H1 (cell line): ENCODE results near the gene ZBTB44. TPM values are rescaled to one million over a fixed set of nuclear protein-coding genes. Genes with fewer than 3 reads are reported as not detected.

ENCODE experiments used
- CTCF ChIA-PET: fragments of 300-600 bp; sonication (Branson Sonifier 250); formaldehyde crosslinking; loops from one replicate; lab custom pipeline; 2021; ENCODE audit not compliant: partially characterized antibody; lab: Charles Lee
- POLR2A ChIA-PET: fragments of 300-600 bp; sonication (Branson Sonifier 250); formaldehyde crosslinking; loops from one replicate; lab custom pipeline; 2021; ENCODE audit warnings: inconsistent platforms; ENCODE audit not compliant: partially characterized antibody; lab: Charles Lee
- DNase-seq, 2 experiments: peaks; one replicate each; pipeline versions ENCODE4 v3.0.0 to v3.0.0-alpha.2; 2010 to 2022; ENCODE audit warnings: low spot score in 2 of 2, low read depth in 1 of 2, mixed read lengths in 1 of 2
- FAIRE-seq: peaks from 2 replicates; lab custom pipeline; 2011; peaks lifted over from hg19 to GRCh38; lab: Jason Lieb, UNC
- H2AFZ ChIP-seq: 2 replicates; pipeline ENCODE4 v1.8.1; 2012; ENCODE audit warnings: low read length, inconsistent platforms
- H2AK5ac ChIP-seq: 2 replicates; pipeline ENCODE4 v1.6.1; 2013; ENCODE audit warnings: low read depth, low read length
- H2BK120ac ChIP-seq: replicated peaks from 2 replicates; pipeline ENCODE3; 2013; ENCODE audit warnings: low read depth, low read length, inconsistent platforms
- H2BK12ac ChIP-seq: 2 replicates; pipeline ENCODE4 v1.6.1; 2013; ENCODE audit warnings: low read depth, low read length
- H2BK15ac ChIP-seq: 2 replicates; pipeline ENCODE4 v1.6.1; 2013; ENCODE audit warnings: low read length
- H2BK20ac ChIP-seq: 2 replicates; pipeline ENCODE4 v1.6.1; 2013; ENCODE audit warnings: low read length
- H2BK5ac ChIP-seq: 2 replicates; pipeline ENCODE4 v1.6.1; 2013; ENCODE audit warnings: low read depth, low read length
- H3K14ac ChIP-seq: 2 replicates; pipeline ENCODE4 v1.6.1; 2013; ENCODE audit warnings: inconsistent platforms; ENCODE audit not compliant: insufficient read length
- H3K18ac ChIP-seq: 2 replicates; pipeline ENCODE4 v1.6.1; 2013; ENCODE audit warnings: low read length; ENCODE audit errors: extremely low read depth
- H3K23ac ChIP-seq: 2 replicates; pipeline ENCODE4 v1.6.1; 2013; ENCODE audit warnings: inconsistent platforms; ENCODE audit not compliant: insufficient read length
- H3K23me2 ChIP-seq: 2 replicates; pipeline ENCODE4 v1.6.1; 2013; ENCODE audit warnings: low read depth, low read length
- H3K27ac ChIP-seq: 2 replicates; pipeline ENCODE4 v1.6.1; 2011; ENCODE audit warnings: low read depth, low read length, inconsistent platforms
- H3K27me3 ChIP-seq, 4 experiments: replicated peaks in 1 of 4; 1 replicate in 1 of 4; 2 replicates in 3 of 4; pipeline versions ENCODE4 v1.6.1 to v1.8.1; 2011 to 2013; ENCODE audit warnings: low read length in 3 of 4, mild to moderate bottlenecking in 3 of 4, inconsistent platforms in 2 of 4, mixed read lengths in 2 of 4, moderate library complexity in 1 of 4; ENCODE audit not compliant: control insufficient read depth in 3 of 4, insufficient read depth in 3 of 4; ENCODE audit errors: extremely low read depth in 1 of 4
- H3K36me3 ChIP-seq, 4 experiments: 2 replicates each; pipeline versions ENCODE4 v1.6.1 to v1.8.1; 2011 to 2013; ENCODE audit warnings: mild to moderate bottlenecking in 4 of 4, low read length in 3 of 4, moderate library complexity in 2 of 4, control low read depth in 1 of 4, inconsistent platforms in 1 of 4; ENCODE audit not compliant: insufficient read depth in 4 of 4, control insufficient read depth in 2 of 4
- H3K4ac ChIP-seq: replicated peaks from 2 replicates; pipeline ENCODE3; 2013; ENCODE audit warnings: low read length, low read depth, mixed read lengths, inconsistent platforms; ENCODE audit not compliant: insufficient read length
- H3K4me1 ChIP-seq, 4 experiments: replicated peaks in 1 of 4; 1 replicate in 1 of 4; 2 replicates in 3 of 4; pipeline versions ENCODE4 v1.6.1 to v1.8.1; 2011 to 2013; ENCODE audit warnings: low read length in 3 of 4, inconsistent platforms in 2 of 4, mixed read lengths in 1 of 4; ENCODE audit not compliant: insufficient read depth in 4 of 4, control insufficient read depth in 3 of 4
- H3K4me2 ChIP-seq, 2 experiments: 2 replicates each; pipeline versions ENCODE4 v1.6.1 to v1.8.1; 2011 to 2013; ENCODE audit warnings: low read depth in 2 of 2, low read length in 2 of 2, control low read depth in 1 of 2, inconsistent platforms in 1 of 2, mild to moderate bottlenecking in 1 of 2; ENCODE audit not compliant: insufficient read depth in 1 of 2
- H3K4me3 ChIP-seq, 4 experiments: fragments of 200-600, 300-600 bp in 1 of 4; sonication (generic), shearing (Covaris generic), sonication (Bioruptor Twin) in 1 of 4; 2 replicates each; pipeline versions ENCODE4 v1.5.1 to v1.8.1; 2011 to 2016; ENCODE audit warnings: low read length in 4 of 4, low read depth in 3 of 4, control low read depth in 2 of 4, inconsistent platforms in 2 of 4, mild to moderate bottlenecking in 2 of 4, mixed read lengths in 1 of 4, moderate library complexity in 1 of 4; ENCODE audit not compliant: insufficient read depth in 2 of 4; ENCODE audit errors: extremely low read depth in 1 of 4
- H3K56ac ChIP-seq: replicated peaks from 2 replicates; pipeline ENCODE3; 2013; ENCODE audit warnings: low read depth, mild to moderate bottlenecking, mixed read lengths, low read length, inconsistent platforms; ENCODE audit not compliant: insufficient read length
- H3K79me1 ChIP-seq: 2 replicates; pipeline ENCODE4 v1.6.1; 2013; ENCODE audit warnings: low read depth, low read length, control low read depth
- H3K79me2 ChIP-seq, 2 experiments: 2 replicates each; pipeline versions ENCODE4 v1.6.1 to v1.8.1; 2012 to 2013; ENCODE audit warnings: low read length in 2 of 2, mild to moderate bottlenecking in 2 of 2, inconsistent platforms in 1 of 2; ENCODE audit not compliant: insufficient read depth in 2 of 2, control insufficient read depth in 1 of 2
- H3K9ac ChIP-seq, 4 experiments: replicated peaks in 1 of 4; 1 replicate in 1 of 4; 2 replicates in 3 of 4; pipeline versions ENCODE4 v1.6.1 to v1.8.1; 2011 to 2013; ENCODE audit warnings: low read depth in 3 of 4, low read length in 3 of 4, control low read depth in 2 of 4, mild to moderate bottlenecking in 2 of 4, moderate library complexity in 2 of 4, inconsistent platforms in 1 of 4; ENCODE audit errors: extremely low read depth in 1 of 4
- H3K9me3 ChIP-seq, 2 experiments: 2 replicates each; pipeline versions ENCODE4 v1.6.1 to v1.8.1; 2012 to 2013; ENCODE audit warnings: mild to moderate bottlenecking in 2 of 2, moderate library complexity in 2 of 2, control low read depth in 1 of 2, inconsistent platforms in 1 of 2, low read depth in 1 of 2, low read length in 1 of 2, mixed read lengths in 1 of 2; ENCODE audit not compliant: insufficient read depth in 2 of 2
- H4K20me1 ChIP-seq, 2 experiments: replicated peaks in 1 of 2; 2 replicates each; pipeline versions ENCODE3 to v1.8.1; 2011 to 2013; ENCODE audit warnings: inconsistent platforms in 2 of 2, low read length in 2 of 2, mild to moderate bottlenecking in 1 of 2; ENCODE audit not compliant: insufficient read depth in 2 of 2, control insufficient read depth in 1 of 2
- H4K5ac ChIP-seq: 2 replicates; pipeline ENCODE4 v1.6.1; 2013; ENCODE audit warnings: low read length, low read depth, mixed read lengths, inconsistent platforms; ENCODE audit not compliant: insufficient read length
- H4K8ac ChIP-seq: 2 replicates; pipeline ENCODE4 v1.8.0; 2013; ENCODE audit warnings: mild to moderate bottlenecking, moderate library complexity, low read length, inconsistent platforms; ENCODE audit not compliant: insufficient read depth; ENCODE audit errors: extremely low read depth
- H4K91ac ChIP-seq: replicated peaks from 2 replicates; pipeline ENCODE3; 2013; ENCODE audit warnings: low read length, mixed read lengths, inconsistent platforms; ENCODE audit not compliant: insufficient read length
- BACH1 ChIP-seq: IDR thresholded peaks from 2 replicates; pipeline ENCODE4 v1.6.1; 2012; ENCODE audit warnings: low read length, improper control_type of control experiment
- CREB1 ChIP-seq: IDR thresholded peaks from 2 replicates; pipeline ENCODE4 v1.6.1; 2012; ENCODE audit warnings: inconsistent platforms
- CTBP2 ChIP-seq: IDR thresholded peaks from 2 replicates; pipeline ENCODE4 v1.7.0; 2011; ENCODE audit warnings: borderline replicate concordance, mild to moderate bottlenecking, moderate library complexity, mixed read lengths, low read length; ENCODE audit not compliant: insufficient read depth, insufficient read length
- GABPA ChIP-seq: IDR thresholded peaks from 2 replicates; pipeline ENCODE4 v1.6.1; 2011; ENCODE audit warnings: mild to moderate bottlenecking, low read length, moderate library complexity, borderline replicate concordance; ENCODE audit not compliant: insufficient read depth
- HDAC2 ChIP-seq, 2 experiments: fragments of 300-600 bp in 1 of 2; sonication (generic) in 1 of 2; IDR thresholded peaks; 2 replicates each; pipeline ENCODE4 v1.6.1; 2011 to 2012; ENCODE audit warnings: low read depth in 2 of 2, low read length in 2 of 2, mild to moderate bottlenecking in 2 of 2, moderate library complexity in 2 of 2, borderline replicate concordance in 1 of 2, inconsistent platforms in 1 of 2
- KDM5A ChIP-seq: fragments of 200-600 bp; IDR thresholded peaks from 2 replicates; pipeline ENCODE4 v1.7.1; 2012; ENCODE audit warnings: mild to moderate bottlenecking, low read length, inconsistent platforms, mixed read lengths
- MAFK ChIP-seq: IDR thresholded peaks from 2 replicates; pipeline ENCODE4 v1.6.1; 2012; ENCODE audit warnings: low read depth, mild to moderate bottlenecking, improper control_type of control experiment, low read length
- POLR2A ChIP-seq, 2 experiments: IDR thresholded peaks; 1 replicate in 1 of 2; 2 replicates in 1 of 2; pipeline ENCODE4 v1.6.1; 2011; ENCODE audit warnings: low read depth in 2 of 2, low read length in 2 of 2, mild to moderate bottlenecking in 2 of 2; ENCODE audit errors: control extremely low read depth in 1 of 2
- RFX5 ChIP-seq: IDR thresholded peaks from 2 replicates; pipeline ENCODE4 v1.6.1; 2011; ENCODE audit warnings: low read depth, low read length, improper control_type of control experiment, borderline replicate concordance
- RNF2 ChIP-seq: fragments of 200-900, 300-1000 bp; sonication (generic); IDR thresholded peaks from 2 replicates; pipeline ENCODE4 v1.7.1; 2016; ENCODE audit warnings: borderline replicate concordance, low read depth, mild to moderate bottlenecking, antibody characterized with exemption, low read length; ENCODE audit not compliant: poor library complexity, severe bottlenecking; ENCODE audit errors: missing control alignments
- SIRT6 ChIP-seq: IDR thresholded peaks from one replicate; pipeline ENCODE4 v1.7.1; 2012; ENCODE audit warnings: low read length, inconsistent platforms
- USF2 ChIP-seq: IDR thresholded peaks from 2 replicates; pipeline ENCODE4 v1.6.1; 2011; ENCODE audit warnings: low read length, improper control_type of control experiment
- ZNF274 ChIP-seq: IDR thresholded peaks from 2 replicates; pipeline ENCODE4 v1.7.0; 2012; ENCODE audit warnings: low read length, borderline replicate concordance; ENCODE audit errors: extremely low read depth
- WGBS, 2 experiments: shearing (Covaris generic) in 1 of 2; methylation state at CpG; one replicate each; pipeline versions ENCODE4 v1.1.6 to v1.1.7; 2013 to 2015; ENCODE audit warnings: low lambda C conversion rate in 2 of 2, mixed read lengths in 2 of 2, inconsistent platforms in 1 of 2, low coverage in 1 of 2, missing lambda C conversion rate in 1 of 2; ENCODE audit not compliant: insufficient replicate concordance in 2 of 2, insufficient coverage in 1 of 2, insufficient read length in 1 of 2; ENCODE audit errors: extremely low coverage in 1 of 2, missing lambda C conversion rate in 1 of 2; 5-methylcytosine and 5-hydroxymethylcytosine counted together
- polyA plus RNA-seq, 7 experiments: library from polyadenylated mRNA; depleted of rRNA in 3 of 7; stranded (reverse) in 5 of 7; unstranded in 2 of 7; fragments of >200 nt in 5 of 7; fragments of 200-250 nt in 2 of 7; gene quantifications; 1 replicate in 5 of 7; 2 replicates in 1 of 7; 4 replicates in 1 of 7; pipeline versions ENCODE4 v1.2.1 to v1.2.3, GENCODE V29; 2011 to 2013; ENCODE audit warnings: missing spikeins in 2 of 7, mixed read lengths in 2 of 7
- total RNA-seq: library from RNA; stranded (reverse); fragmentation: NEBNext Ultra II Directional; extraction: Animal tissue kit (Norgen Biotek cat#: 25700); gene quantifications from 2 replicates; pipeline ENCODE4 v1.2.1, GENCODE V29; 2021

Gene ZBTB44
- total and polyA plus RNA-seq, 2 of the 8 experiments (the other 6 are each of a cell fraction or from before 2014, with no cell fraction given), result 37.2 to 158 TPM

- Histone ChIP-seq H2BK120ac (no peak overlapping the region), H3K4me3 (no peak overlapping the region), H3K4ac (no peak overlapping the region), H3K79me2 (no peaks in the 10 kb centered on the region), H2BK5ac (no peak overlapping the region), H3K56ac (no peak overlapping the region), H2BK15ac (no peak overlapping the region), H3K27ac (no peak overlapping the region), H4K5ac (no peak overlapping the region), H3K23ac (no peak overlapping the region), H4K8ac (no peak overlapping the region), H2BK12ac (no peak overlapping the region), H3K14ac (no peak overlapping the region), H3K23me2 (no peaks in the 10 kb centered on the region), H4K20me1 (no peaks in the 10 kb centered on the region), H3K36me3 (no peaks in the 10 kb centered on the region), H4K91ac (no peak overlapping the region), H3K4me1 (no peaks in the 10 kb centered on the region), H3K18ac (no peak overlapping the region), H3K79me1 (no peaks in the 10 kb centered on the region), H2BK20ac (no peak overlapping the region), H3K9me3 (no peaks in the 10 kb centered on the region; a peak in 1 of 4 replicates), H2AFZ (no peak overlapping the region), H3K27me3 (no peaks in the 10 kb centered on the region), H2AK5ac (no peak overlapping the region), H3K9ac (no peak overlapping the region), H3K4me2 (no peak overlapping the region)
- CTCF ChIA-PET, result interaction anchor here (0.6 to 1.3 kb wide), 3 partner anchors 23 to 66 kb away, joined by 3 to 4 read pairs (median 3); no protein-coding TSS in a partner anchor
- no peak for DNase-seq
- FAIRE-seq, result no peak
- POLR2A ChIA-PET, result interaction anchor here (1.0 kb wide), 1 partner anchor 23 kb away, joined by 3 read pairs; no protein-coding TSS in a partner anchor
- WGBS, 2 experiments, result 83% methylated on average over 1 of the region's 1 CpG; no CpG with 5 or more reads in 1 of the 2 experiments
- TF ChIP-seq RNF2 (no peak), CTBP2 (no peak), POLR2A (IDR thresholded peaks at IDR 0.05; ENCODE audit: control extremely low read depth in 1 of 2, low read depth in 2 of 2, low read length in 2 of 2) (no peak), CREB1 (no peak), USF2 (no peak), HDAC2 (IDR thresholded peaks at IDR 0.05; ENCODE audit: borderline replicate concordance in 1 of 2, low read depth in 2 of 2, low read length in 2 of 2) (no peak), MAFK (no peak), RFX5 (no peak), KDM5A (no peak), SIRT6 (no peak), GABPA (no peak), BACH1 (no peak), ZNF274 (no peak)
Measured at GRCh38 chr11:130347261-130347660, 32.5 kb upstream of the ZBTB44 start.
